Heart left ventricle (tissue), 16 donors: ENCODE data around the gene RAB40C. TPM values are rescaled to one million over a fixed set of nuclear protein-coding genes. Genes with fewer than 3 reads are reported as not detected.
A peak's percentile ranks its signal among the peaks of the same experiment; 100 is the strongest.

Source experiments
- ATAC-seq, 4 donors: fragments of 200-7000 bp; cut with Tn5 transposase; one replicate each; pipeline ENCODE4 v1.9.1; 2020 to 2022; ENCODE audit warnings: moderate library complexity in 4 of 4, mild to moderate bottlenecking in 3 of 4, moderate number of reproducible peaks in 1 of 4
- DNase-seq, 5 donors: peaks; one replicate each; pipeline ENCODE4 v3.0.0-alpha.2; 2020
- H3K27ac ChIP-seq, 12 donors: fragments of 200-600 bp; sonication (generic) in 4 of 12; one replicate each; pipeline versions ENCODE4 v1.5.0 to v1.8.0; 2016 to 2022; ENCODE audit warnings: mild to moderate bottlenecking in 2 of 12
- H3K27me3 ChIP-seq, 9 donors: fragments of 200-600 bp; sonication (generic) in 2 of 9; one replicate each; pipeline versions ENCODE4 v1.5.1 to v1.8.0; 2016 to 2022; ENCODE audit warnings: mild to moderate bottlenecking in 3 of 9
- H3K36me3 ChIP-seq, 9 donors: fragments of 200-600 bp; sonication (generic) in 2 of 9; one replicate each; pipeline versions ENCODE4 v1.5.0 to v1.8.0; 2018 to 2022; ENCODE audit warnings: mild to moderate bottlenecking in 2 of 9
- H3K4me1 ChIP-seq, 12 donors: fragments of 200-600 bp; sonication (generic) in 4 of 12; one replicate each; pipeline versions ENCODE4 v1.5.0 to v1.8.0; 2016 to 2022; ENCODE audit warnings: mild to moderate bottlenecking in 3 of 12
- H3K4me3 ChIP-seq, 12 donors: fragments of 200-600 bp; sonication (generic) in 4 of 12; one replicate each; pipeline versions ENCODE4 v1.5.0 to v1.8.0; 2017 to 2022; ENCODE audit warnings: mild to moderate bottlenecking in 9 of 12, moderate library complexity in 4 of 12
- H3K9me3 ChIP-seq, 12 donors: fragments of 200-600 bp; sonication (generic) in 4 of 12; one replicate each; pipeline versions ENCODE4 v1.5.0 to v1.8.0; 2016 to 2022; ENCODE audit warnings: mild to moderate bottlenecking in 1 of 12
- POLR2A ChIP-seq, 2 donors: fragments of 450-650 bp; IDR thresholded peaks; one replicate each; pipeline ENCODE4 v1.6.1; 2017; ENCODE audit warnings: antibody characterized with exemption in 2 of 2, mild to moderate bottlenecking in 2 of 2, moderate library complexity in 2 of 2
- WGBS, 4 donors: extraction: QIAGEN DNeasy Blood & Tissue Kit in 2 of 4; methylation state at CpG; one replicate each; pipeline versions ENCODE4 v1.1.5 to v1.1.7; 2013 to 2018; 5-methylcytosine and 5-hydroxymethylcytosine counted together
- intact Hi-C, 10 donors: fragments of 100-400 bp; cut with DNase I; formaldehyde crosslinking; loops; one replicate each; pipeline versions ENCODE4 v1.11.1 to v1.14.2; 2022
- polyA plus RNA-seq, 2 donors: library from polyadenylated mRNA; stranded (reverse); fragments of 200-250 nt; gene quantifications; one replicate each; pipeline ENCODE4 v1.2.3, GENCODE V29; 2013
- total RNA-seq, 9 donors: library from RNA; depleted of rRNA in 2 of 9; stranded (reverse); fragments of >200 nt in 2 of 9; fragmentation: NEBNext Ultra II Directional in 3 of 9; extraction: Animal tissue kit (Norgen Biotek cat#: 25700) in 3 of 9; gene quantifications; one replicate each; pipeline versions ENCODE4 v1.1.0 to v1.2.4, GENCODE V29; 2016 to 2023
- TF ChIP-seq, protein P1 (sequence below), 12 donors: fragments of 200-600 bp; sonication (generic) in 4 of 12; IDR thresholded peaks; one replicate each; pipeline versions ENCODE4 v1.5.0 to v1.8.0; 2018 to 2022; ENCODE audit warnings: antibody characterized with exemption in 12 of 12, mild to moderate bottlenecking in 5 of 12
- donor health status: ischemic (EF 13 %, LVEDD 7.1; RV severe dilation, severe dysfunction).
- donor health status: healthy with polysubstance abuse.
- donor health status: DM: no; HTN: yes; CAD: no.
- donor health status: DM: no; HTN: no; CAD: no.
- donor health status: ischemic (EF 25% LVEDD 6.9; RV normal size, moderate dysfunction).
- donor health status: ischemic (EF 25% LVEDD 5.7; RV mildly dilated, moderate dysfunction).
- donor health status: healthy.
- donor health status: DM: yes; HTN: yes; CAD: no.
- donor health status: ischemic (EF 35%, LVEDD 5.7; RV mildly dilated, moderate dysfunction).
- donor health status: nonischemic (EF 11% LVEDD 7.7; RV severe dilation, severe dysfunction).
- donor health status: DM: yes; HTN: yes; CAD: no.
- donor health status: PGD.
- donor health status: ischemic (EF 29% LVEDD 5.4; RV normal size, mild dysfunction).
- donor health status: nonischemic (EF 23%, LVEDD 6.1; RV moderate dilation, normal function).

The RAB40C gene
- total and polyA plus RNA-seq, 11 donors, result 10.2 to 22.0 (median 12.8) TPM

DNA sequence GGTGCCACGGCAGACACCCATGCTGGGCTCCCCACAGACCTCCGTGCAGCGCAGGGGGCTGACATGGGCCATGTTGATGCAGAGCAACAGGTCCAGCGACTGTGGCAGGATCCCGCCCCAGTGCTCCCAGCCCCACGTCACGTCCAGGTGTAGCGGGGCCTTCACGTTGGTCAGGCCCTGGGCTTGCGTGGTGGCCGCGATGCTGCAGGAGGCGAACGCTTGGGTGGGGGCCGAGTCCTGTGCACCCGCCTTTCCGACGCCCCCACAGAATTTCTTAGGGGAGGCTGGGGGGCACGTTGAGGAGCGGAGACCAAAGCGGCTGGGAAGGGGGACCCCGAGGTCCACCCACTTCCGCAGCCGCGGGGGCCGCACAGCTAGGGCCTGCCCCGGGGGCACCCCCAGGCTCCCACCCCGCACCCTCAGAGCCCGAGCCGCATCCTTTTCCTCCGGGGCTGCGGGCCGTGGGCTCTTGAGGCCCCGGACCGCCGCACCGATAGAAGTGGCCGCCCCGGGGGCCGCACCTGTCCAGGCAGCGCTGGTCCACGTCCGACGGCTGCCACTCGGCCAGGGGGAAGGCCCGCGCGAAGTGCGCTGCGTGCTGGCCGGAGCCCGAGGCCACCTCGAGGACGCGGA lies 45.8 kb downstream of the RAB40C start:
- H3K9me3 ChIP-seq, result no peaks in the 10 kb centered on the region
- no peak for ATAC-seq
- H3K27me3 ChIP-seq, result no peaks in the 10 kb centered on the region
- intact Hi-C loops, result loop anchor here in 3 of 10 donors (1.0 to 2.0 kb wide), 3 partner anchors 45 to 46 kb away; partner anchors contain the start of gene RAB40C (in 2 of the 3)
- H3K4me3 ChIP-seq, result peak overlapping the region; percentile 69 to 94 (median 82)
- TF ChIP-seq, protein P1, sequence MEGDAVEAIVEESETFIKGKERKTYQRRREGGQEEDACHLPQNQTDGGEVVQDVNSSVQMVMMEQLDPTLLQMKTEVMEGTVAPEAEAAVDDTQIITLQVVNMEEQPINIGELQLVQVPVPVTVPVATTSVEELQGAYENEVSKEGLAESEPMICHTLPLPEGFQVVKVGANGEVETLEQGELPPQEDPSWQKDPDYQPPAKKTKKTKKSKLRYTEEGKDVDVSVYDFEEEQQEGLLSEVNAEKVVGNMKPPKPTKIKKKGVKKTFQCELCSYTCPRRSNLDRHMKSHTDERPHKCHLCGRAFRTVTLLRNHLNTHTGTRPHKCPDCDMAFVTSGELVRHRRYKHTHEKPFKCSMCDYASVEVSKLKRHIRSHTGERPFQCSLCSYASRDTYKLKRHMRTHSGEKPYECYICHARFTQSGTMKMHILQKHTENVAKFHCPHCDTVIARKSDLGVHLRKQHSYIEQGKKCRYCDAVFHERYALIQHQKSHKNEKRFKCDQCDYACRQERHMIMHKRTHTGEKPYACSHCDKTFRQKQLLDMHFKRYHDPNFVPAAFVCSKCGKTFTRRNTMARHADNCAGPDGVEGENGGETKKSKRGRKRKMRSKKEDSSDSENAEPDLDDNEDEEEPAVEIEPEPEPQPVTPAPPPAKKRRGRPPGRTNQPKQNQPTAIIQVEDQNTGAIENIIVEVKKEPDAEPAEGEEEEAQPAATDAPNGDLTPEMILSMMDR (IDR thresholded peaks at IDR 0.05), result no peak
- peak overlapping the region in 11 of 12 donors; percentile 94 to 100 (median 97) for H3K27ac ChIP-seq
- whole genome bisulfite sequencing, 4 donors, result 0 to 11% (median 5%) methylated on average over 7 to 55 of the region's 55 CpGs
- H3K36me3 ChIP-seq, result peaks cover 0 to 16% (median 0%) of the 10 kb centered on the region in 9 donors
- no peak for DNase-seq
- H3K4me1 ChIP-seq, result peaks cover 3 to 37% (median 24%) of the 10 kb centered on the region in 12 donors

DNA sequence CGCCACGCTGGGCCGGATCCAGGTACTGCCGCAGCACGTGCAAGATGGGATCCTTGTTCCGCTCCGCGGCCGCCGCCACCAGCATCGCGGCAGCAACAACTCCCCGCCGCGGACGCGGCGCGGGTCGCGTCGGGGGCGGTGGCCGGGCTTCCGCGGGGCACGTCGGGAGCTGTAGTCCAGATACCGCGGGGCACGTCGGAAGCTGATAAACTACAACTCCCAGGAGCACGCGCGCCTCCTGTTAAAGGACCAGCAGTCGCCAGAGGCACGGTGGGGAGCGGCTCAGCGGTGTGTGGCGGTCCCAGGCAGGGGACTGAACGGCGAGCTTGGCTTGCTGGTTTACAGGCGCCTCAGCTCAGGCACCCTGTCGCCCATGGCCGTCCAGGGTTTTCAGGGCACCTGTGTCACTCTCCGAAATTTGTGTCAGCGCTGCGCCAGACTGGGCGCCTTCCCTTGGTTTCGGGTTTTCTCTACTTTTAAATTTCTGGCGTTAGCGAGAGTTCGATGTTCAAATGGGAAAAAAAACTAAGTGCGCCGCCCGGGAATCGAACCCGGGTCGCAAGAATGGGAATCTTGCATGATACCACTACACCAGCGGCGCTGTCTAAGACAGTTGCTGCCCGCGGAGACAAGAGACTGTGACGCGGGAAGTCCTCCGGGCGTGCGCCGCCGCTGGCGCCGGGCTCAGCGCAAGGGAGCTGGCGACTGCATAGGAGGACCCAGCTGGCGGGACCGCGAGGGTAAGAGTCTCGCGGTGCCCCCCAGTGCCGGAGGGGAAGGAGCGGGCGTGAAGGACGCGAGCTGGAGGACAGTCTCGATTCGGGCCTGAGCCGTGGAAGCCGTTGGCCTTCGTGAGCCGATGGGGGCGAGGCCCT lies 46.6 kb downstream of the RAB40C start, which contains the start of gene METTL26:
Gene METTL26, minus strand, starts transcription at position 100 of the 875 bp plus-strand sequence. Its CDS starts 15 bp downstream, at position 85.
- H3K4me3 ChIP-seq, result peak within 1 kb of the TSS; percentile 69 to 94 (median 82)
- peaks cover 3 to 30% (median 17%) of the 10 kb centered on the region in 12 donors for H3K4me1 ChIP-seq
- no peaks in the 10 kb centered on the region for H3K9me3 ChIP-seq
- no peaks in the 10 kb centered on the region for H3K27me3 ChIP-seq
- TF ChIP-seq, protein P1 (IDR thresholded peaks at IDR 0.05), result no peak
- peak in 1 of 2 donors; percentile 74 for TF ChIP-seq POLR2A (IDR thresholded peaks at IDR 0.05)
- H3K27ac ChIP-seq, result peak within 1 kb of the TSS; percentile 94 to 100 (median 97)
- H3K36me3 ChIP-seq, result peaks cover 0 to 16% (median 0%) of the 10 kb centered on the region in 9 donors
- intact Hi-C loops, result loop anchor here in 3 of 10 donors (1.0 to 2.0 kb wide), 3 partner anchors 46 to 47 kb away; partner anchors contain the start of gene RAB40C (in 2 of the 3)
- peak; percentile 82 to 93 (median 89) for ATAC-seq
- DNase-seq, result peak; percentile 95 to 99 (median 97)
- 0 to 1% (median 0%) methylated on average over 53 to 91 of the region's 91 CpGs for WGBS, 4 donors

DNA sequence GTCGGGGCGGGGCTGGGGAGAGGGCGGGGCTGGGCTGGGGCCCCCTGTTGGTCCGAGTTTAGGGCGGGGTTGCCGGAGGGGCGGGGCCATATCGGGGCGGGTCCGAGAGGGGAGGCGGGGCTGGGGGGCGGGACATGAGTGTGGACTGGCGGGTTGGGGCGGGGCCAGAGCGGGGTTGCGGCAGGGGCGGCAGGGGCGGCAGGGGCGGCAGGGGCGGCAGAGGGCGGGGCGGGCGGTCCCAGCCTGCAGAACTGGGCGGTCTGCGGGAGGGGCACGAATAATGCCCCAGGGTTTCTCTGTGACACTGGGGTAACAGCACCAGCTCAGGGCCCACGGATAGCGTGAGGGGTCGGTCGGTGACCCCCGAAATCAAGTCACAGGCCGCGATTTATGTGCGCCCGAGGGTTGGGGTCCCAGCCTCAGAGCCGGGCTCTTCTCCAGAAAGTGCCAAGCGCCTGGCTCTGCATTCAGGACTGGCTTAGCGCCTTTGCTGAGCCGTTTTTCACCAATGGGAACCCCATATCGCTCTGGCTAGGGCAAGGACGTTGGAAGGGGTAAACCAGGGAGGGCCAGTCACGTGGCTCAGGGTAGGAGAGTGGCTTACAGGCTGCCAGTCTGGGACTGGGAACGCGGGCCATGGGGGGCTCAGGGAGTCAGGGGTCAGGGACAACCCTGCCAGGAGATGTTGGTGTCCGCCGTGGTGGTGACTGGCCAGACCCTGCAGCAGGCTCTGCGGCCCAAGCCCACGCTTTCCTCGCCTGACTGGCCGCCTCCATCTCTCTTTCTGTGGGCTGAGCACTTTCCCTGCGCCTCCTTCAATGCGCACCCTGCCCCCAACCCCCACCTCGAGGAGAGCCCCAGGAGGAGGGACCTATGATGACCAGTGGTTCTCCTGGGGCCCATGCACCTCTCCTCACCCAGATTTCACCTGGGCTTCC lies 47.5 kb downstream of the RAB40C start:
- peak overlapping the region; percentile 94 to 100 (median 97) for H3K27ac ChIP-seq
- 17 to 72% (median 27%) methylated on average over 7 to 53 of the region's 53 CpGs for WGBS, 4 donors
- H3K4me1 ChIP-seq, result peaks cover 3 to 35% (median 18%) of the 10 kb centered on the region in 12 donors
- TF ChIP-seq, protein P1 (IDR thresholded peaks at IDR 0.05), result no peak
- no peak for TF ChIP-seq POLR2A (IDR thresholded peaks at IDR 0.05)
- ATAC-seq (peak; percentile 67 to 85 (median 78)), DNase-seq (peak; percentile 92 to 95 (median 93))
- intact Hi-C loops, result loop anchor here in 1 of 10 donors (2.0 kb wide), 1 partner anchor 47 kb away; the partner anchor contains the start of gene RAB40C
- H3K36me3 ChIP-seq, result peaks cover 0 to 16% (median 0%) of the 10 kb centered on the region in 9 donors
- H3K4me3 ChIP-seq, result peak overlapping the region; percentile 69 to 94 (median 82)
- H3K9me3 ChIP-seq, result no peaks in the 10 kb centered on the region
- no peaks in the 10 kb centered on the region for H3K27me3 ChIP-seq
